Activated CD4-positive, alpha-beta memory T cell treated with anti-CD3 and anti-CD28 coated beads, Interleukin-2, amount 10 ng/mL, durations not matched to agents 7 days and 5 days (primary cell): Measurements from ENCODE around the gene LIPF. TPM values are rescaled to one million over a fixed set of nuclear protein-coding genes. Genes with fewer than 3 reads are reported as not detected.
"Not testable (repeated sequence)": the region's sequence is repeated elsewhere in the genome, so short reads cannot be mapped to it uniquely, and the experiment has no call there.

Experiments
- CTCF ChIA-PET: fragments of 350-600 bp; sonication (Branson Sonifier 250); formaldehyde crosslinking; loops from one replicate; lab custom pipeline; 2021; ENCODE audit warnings: antibody characterized with exemption, inconsistent platforms; lab: Charles Lee
- POLR2A ChIA-PET: fragments of 350-600 bp; sonication (Branson Sonifier 250); formaldehyde crosslinking; loops from one replicate; lab custom pipeline; 2021; ENCODE audit warnings: antibody characterized with exemption; lab: Charles Lee
- DNase-seq: peaks from one replicate; pipeline ENCODE4 v3.0.0-alpha.2; 2020
- H3K27ac Mint-ChIP-seq: one replicate; pipeline ENCODE4 v1.8.0; 2021; ENCODE audit warnings: mild to moderate bottlenecking, mixed read lengths
- H3K27me3 Mint-ChIP-seq: one replicate; pipeline ENCODE4 v1.8.0; 2021; ENCODE audit warnings: mixed read lengths
- H3K36me3 Mint-ChIP-seq: one replicate; pipeline ENCODE4 v1.8.0; 2021; ENCODE audit warnings: low read depth, mixed read lengths
- H3K4me1 Mint-ChIP-seq: one replicate; pipeline ENCODE4 v1.8.0; 2021; ENCODE audit warnings: mixed read lengths
- H3K4me3 Mint-ChIP-seq: one replicate; pipeline ENCODE4 v1.8.0; 2021; ENCODE audit warnings: mild to moderate bottlenecking, mixed read lengths
- H3K9me3 Mint-ChIP-seq: one replicate; pipeline ENCODE4 v1.8.0; 2021; ENCODE audit warnings: mixed read lengths
- total RNA-seq, 2 experiments: library from RNA; stranded (reverse); gene quantifications; one replicate each; pipeline ENCODE4 v1.2.3, GENCODE V29; 2021

Gene LIPF
- total RNA-seq, 2 experiments from 2014 or later = not detected

DNA sequence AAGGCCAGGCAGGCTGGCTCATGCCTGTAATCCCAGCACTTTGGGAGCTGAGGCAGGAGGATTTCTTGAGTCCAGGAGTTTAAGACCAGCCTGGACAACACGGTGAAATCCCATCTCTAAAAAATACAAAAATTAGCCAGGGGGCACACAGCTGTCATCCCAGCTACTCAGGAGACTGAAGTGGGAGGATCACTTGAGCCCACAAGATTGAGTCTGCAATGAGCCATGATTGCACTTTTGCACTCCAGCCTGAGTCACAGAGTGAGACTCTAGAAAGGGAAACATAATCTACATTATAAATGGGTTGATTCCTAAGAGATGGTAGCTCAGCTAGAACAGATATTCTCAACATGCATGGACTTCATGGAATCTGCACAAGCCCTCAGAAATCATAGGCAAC lies 6.3 kb upstream of the LIPF start:
- H3K4me1 Mint-ChIP-seq = no peaks in the 10 kb centered on the region
- ChIA-PET POLR2A (no interaction called here), CTCF (no interaction called here)
- H3K9me3 Mint-ChIP-seq = no peaks in the 10 kb centered on the region
- H3K27ac Mint-ChIP-seq = no peak overlapping the region
- no peak for DNase-seq
- no peaks in the 10 kb centered on the region for H3K36me3 Mint-ChIP-seq
- H3K4me3 Mint-ChIP-seq = no peak overlapping the region
- H3K27me3 Mint-ChIP-seq = peaks cover 13% of the 10 kb centered on the region

DNA sequence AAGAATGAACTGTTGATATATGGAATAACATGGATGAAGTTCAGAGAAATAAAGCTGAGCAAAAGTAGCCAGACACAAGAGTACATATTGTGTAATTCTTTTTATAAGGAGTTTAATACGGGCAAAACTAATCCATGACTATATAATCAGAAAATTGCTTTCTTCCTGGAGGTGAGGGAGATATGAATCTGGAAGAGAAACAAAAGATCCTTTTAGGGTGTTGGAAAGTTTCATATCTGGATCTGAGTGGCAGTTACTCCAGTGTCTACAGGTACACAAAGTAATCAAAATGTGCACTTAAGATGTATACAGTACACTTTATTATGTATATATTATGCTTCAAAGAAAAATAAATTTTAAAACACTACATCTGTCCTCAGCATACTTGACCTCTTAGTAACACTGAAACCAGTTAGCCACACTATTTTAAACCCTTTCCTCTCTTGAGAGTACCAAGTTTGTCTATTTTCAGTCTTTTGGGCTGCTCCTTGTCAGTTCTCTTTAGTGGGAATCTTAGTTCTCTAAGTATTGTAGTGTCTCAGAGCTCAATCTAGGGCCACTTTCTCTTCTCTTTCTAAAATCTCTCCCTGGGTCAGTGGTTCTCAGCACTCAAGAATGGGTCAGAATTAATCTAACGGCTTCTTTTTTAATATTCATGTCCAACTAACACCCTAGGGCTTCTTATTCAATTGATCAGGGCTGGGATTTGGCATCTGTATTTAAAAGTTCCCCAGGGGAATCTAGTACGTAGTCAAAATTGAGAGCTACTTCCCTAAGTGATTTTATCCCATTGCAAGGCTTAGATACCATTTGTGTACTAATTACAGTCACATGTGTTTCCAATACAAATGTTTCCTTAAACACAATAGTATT lies 4.3 kb upstream of the LIPF start:
- CTCF ChIA-PET = no interaction called here
- no peaks in the 10 kb centered on the region for H3K4me1 Mint-ChIP-seq
- H3K27me3 Mint-ChIP-seq = peaks cover 14% of the 10 kb centered on the region
- H3K36me3 Mint-ChIP-seq = no peaks in the 10 kb centered on the region
- no peak overlapping the region for H3K27ac Mint-ChIP-seq
- POLR2A ChIA-PET = no interaction called here
- DNase-seq = no peak
- no peak overlapping the region for H3K4me3 Mint-ChIP-seq
- H3K9me3 Mint-ChIP-seq = peaks cover 3% of the 10 kb centered on the region

DNA sequence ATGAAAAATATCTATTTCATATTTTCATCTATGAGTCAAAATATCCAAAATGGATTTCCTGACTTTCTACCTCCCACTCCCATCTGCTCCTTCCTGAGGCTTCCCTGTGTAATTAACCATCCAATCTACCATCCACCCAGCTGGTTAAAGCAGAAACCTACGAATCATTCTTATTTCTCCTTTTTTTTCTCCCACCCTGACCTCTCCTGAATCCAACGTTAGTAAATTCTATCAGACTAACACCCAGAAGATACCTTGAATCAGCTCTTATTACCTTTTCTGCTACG lies 3.7 kb upstream of the LIPF start:
- CTCF ChIA-PET = no interaction called here
- no peaks in the 10 kb centered on the region for H3K36me3 Mint-ChIP-seq
- DNase-seq = no peak
- H3K9me3 Mint-ChIP-seq = peaks cover 3% of the 10 kb centered on the region
- POLR2A ChIA-PET = no interaction called here
- H3K4me3 Mint-ChIP-seq = no peak overlapping the region
- H3K27me3 Mint-ChIP-seq = peaks cover 11% of the 10 kb centered on the region
- no peaks in the 10 kb centered on the region for H3K4me1 Mint-ChIP-seq
- H3K27ac Mint-ChIP-seq = no peak overlapping the region

DNA sequence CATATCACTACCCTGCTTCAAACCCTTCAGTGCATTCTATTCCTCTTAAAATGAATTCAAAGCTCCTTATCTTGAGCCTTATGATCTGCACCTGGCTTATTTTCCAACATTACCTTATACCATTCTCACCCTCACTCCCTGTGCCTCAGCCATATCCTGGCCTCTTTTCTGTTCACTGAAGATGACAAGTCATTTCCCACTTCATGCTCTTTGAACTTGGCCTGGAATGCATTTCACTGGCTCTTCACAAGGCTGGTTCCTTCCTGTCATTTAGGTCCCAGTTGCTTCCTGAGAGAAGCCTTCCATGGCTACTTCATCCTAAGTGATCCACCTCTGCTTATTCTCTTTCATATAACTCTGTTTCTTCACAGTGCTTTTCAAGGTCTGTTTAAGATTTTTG lies 3.2 kb upstream of the LIPF start:
- no peak for DNase-seq
- peaks cover 11% of the 10 kb centered on the region for H3K27me3 Mint-ChIP-seq
- H3K4me3 Mint-ChIP-seq = no peak overlapping the region
- H3K4me1 Mint-ChIP-seq = no peaks in the 10 kb centered on the region
- H3K36me3 Mint-ChIP-seq = no peaks in the 10 kb centered on the region
- ChIA-PET CTCF (no interaction called here), POLR2A (no interaction called here)
- H3K27ac Mint-ChIP-seq = no peak overlapping the region
- H3K9me3 Mint-ChIP-seq = peaks cover 3% of the 10 kb centered on the region

DNA sequence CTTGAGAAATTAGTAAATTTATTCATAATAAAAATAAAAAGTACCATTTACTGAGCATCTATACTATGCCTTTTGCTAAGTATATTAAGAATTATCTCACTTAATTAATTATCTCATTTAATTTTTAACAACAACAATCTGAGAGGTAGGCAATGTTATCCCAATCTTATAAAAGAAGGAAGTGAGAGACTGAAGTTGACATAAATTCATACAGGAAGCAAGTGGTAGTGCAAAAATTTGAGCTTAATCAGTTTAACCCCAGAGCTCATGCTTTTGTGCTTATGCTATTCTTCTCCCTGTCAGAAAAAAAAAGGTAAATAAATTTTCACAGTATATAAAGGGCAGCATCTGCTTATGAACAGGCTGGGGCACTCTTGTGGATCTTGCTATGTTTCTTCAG lies 2.7 kb upstream of the LIPF start:
- Mint-ChIP-seq H3K9me3 (peaks cover 3% of the 10 kb centered on the region), H3K36me3 (no peaks in the 10 kb centered on the region), H3K4me1 (no peaks in the 10 kb centered on the region), H3K27me3 (peaks cover 11% of the 10 kb centered on the region), H3K4me3 (no peak overlapping the region), H3K27ac (no peak overlapping the region)
- CTCF ChIA-PET = interaction anchor here (0.6 kb wide), 1 partner anchor 1914 kb away, joined by 3 read pairs; no protein-coding TSS in a partner anchor
- POLR2A ChIA-PET = no interaction called here
- no peak for DNase-seq

DNA sequence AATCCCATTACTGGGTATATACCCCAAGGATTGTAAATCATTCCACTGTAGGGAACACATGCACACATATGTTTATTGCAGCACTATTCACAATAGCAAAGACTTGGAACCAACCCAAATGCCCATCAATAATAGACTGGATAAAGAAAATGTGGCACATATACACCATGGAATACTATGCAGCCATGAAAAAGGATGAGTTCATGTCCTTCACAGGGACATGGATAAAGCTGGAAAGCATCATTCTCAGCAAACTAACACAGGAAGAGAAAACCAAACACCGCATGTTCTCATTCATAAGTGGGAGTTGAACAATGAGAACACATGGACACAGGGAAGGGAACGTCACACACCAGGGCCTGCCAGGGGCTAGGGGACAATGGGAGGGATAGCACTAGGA lies 1.1 kb upstream of the LIPF start:
- POLR2A ChIA-PET, H3K9me3 Mint-ChIP-seq, H3K4me1 Mint-ChIP-seq, CTCF ChIA-PET, DNase-seq, H3K27ac Mint-ChIP-seq, H3K4me3 Mint-ChIP-seq, H3K36me3 Mint-ChIP-seq: not testable (repeated sequence)
- peaks cover 12% of the 10 kb centered on the region for H3K27me3 Mint-ChIP-seq

DNA sequence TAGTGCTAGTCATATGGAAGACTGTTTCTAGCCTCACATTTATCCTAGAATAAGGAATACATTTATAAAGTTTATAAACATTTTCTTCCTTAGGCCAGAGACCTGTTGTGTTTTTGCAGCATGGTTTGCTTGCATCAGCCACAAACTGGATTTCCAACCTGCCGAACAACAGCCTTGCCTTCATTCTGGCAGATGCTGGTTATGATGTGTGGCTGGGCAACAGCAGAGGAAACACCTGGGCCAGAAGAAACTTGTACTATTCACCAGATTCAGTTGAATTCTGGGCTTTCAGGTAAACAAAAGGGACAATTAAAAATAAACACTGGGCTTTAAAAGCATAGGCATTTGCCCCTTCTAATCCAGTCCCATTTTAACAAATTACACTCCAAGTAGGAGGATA lies 4.2 kb downstream of the LIPF start:
- POLR2A ChIA-PET = no interaction called here
- CTCF ChIA-PET = no interaction called here
- H3K27me3 Mint-ChIP-seq = peaks cover 7% of the 10 kb centered on the region
- H3K4me3 Mint-ChIP-seq = no peak overlapping the region
- H3K9me3 Mint-ChIP-seq = no peaks in the 10 kb centered on the region
- H3K36me3 Mint-ChIP-seq = no peaks in the 10 kb centered on the region
- no peak overlapping the region for H3K27ac Mint-ChIP-seq
- DNase-seq = no peak
- peaks cover 10% of the 10 kb centered on the region for H3K4me1 Mint-ChIP-seq

DNA sequence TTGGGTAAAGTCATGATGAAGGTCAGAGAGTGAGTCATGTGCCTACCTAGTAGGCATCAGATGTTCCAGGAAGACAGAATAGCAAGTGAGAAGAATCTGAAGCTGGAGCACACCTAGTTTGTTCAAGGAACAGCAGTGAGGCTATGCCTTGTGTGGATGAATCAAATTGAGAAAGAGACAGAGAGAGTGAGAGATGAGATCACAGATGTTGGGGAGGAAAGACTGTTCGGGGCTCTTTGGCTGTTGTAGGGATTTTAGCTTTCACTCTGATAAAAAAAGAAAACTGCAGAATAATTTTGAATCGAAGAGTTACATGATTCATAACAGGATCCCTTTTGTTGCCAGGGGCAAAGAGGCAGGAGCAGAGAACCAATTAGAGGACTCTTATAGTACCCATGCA lies 6.3 kb downstream of the LIPF start:
- H3K27me3 Mint-ChIP-seq = peaks cover 11% of the 10 kb centered on the region
- no peak overlapping the region for H3K27ac Mint-ChIP-seq
- DNase-seq = no peak
- no peaks in the 10 kb centered on the region for H3K36me3 Mint-ChIP-seq
- no peak overlapping the region for H3K4me3 Mint-ChIP-seq
- H3K4me1 Mint-ChIP-seq = peaks cover 10% of the 10 kb centered on the region
- no peaks in the 10 kb centered on the region for H3K9me3 Mint-ChIP-seq
- CTCF ChIA-PET = no interaction called here
- POLR2A ChIA-PET = no interaction called here

DNA sequence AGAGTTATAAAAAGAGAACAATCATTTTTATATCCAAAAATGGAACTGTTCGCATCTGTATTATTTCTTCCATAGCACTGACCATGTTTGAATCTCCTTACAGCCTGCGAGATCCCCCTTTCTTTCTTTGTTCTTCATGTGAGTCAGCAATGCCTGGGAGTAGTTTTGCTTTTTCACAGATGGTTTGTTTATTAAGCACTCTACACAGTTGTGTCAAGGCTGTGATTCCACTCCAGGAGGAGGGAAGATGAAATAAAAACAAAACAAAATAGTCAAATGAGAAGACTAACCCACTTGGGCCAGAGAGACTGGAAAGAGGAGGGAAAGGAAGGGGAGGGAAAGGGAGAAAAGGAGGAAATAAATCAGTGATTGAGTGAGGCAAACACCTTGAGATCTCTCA lies 7.8 kb downstream of the LIPF start:
- Mint-ChIP-seq H3K27ac (no peak overlapping the region), H3K4me3 (no peak overlapping the region), H3K36me3 (no peaks in the 10 kb centered on the region), H3K9me3 (no peaks in the 10 kb centered on the region), H3K27me3 (peaks cover 11% of the 10 kb centered on the region), H3K4me1 (peaks cover 10% of the 10 kb centered on the region)
- ChIA-PET CTCF (no interaction called here), POLR2A (no interaction called here)
- DNase-seq = no peak

DNA sequence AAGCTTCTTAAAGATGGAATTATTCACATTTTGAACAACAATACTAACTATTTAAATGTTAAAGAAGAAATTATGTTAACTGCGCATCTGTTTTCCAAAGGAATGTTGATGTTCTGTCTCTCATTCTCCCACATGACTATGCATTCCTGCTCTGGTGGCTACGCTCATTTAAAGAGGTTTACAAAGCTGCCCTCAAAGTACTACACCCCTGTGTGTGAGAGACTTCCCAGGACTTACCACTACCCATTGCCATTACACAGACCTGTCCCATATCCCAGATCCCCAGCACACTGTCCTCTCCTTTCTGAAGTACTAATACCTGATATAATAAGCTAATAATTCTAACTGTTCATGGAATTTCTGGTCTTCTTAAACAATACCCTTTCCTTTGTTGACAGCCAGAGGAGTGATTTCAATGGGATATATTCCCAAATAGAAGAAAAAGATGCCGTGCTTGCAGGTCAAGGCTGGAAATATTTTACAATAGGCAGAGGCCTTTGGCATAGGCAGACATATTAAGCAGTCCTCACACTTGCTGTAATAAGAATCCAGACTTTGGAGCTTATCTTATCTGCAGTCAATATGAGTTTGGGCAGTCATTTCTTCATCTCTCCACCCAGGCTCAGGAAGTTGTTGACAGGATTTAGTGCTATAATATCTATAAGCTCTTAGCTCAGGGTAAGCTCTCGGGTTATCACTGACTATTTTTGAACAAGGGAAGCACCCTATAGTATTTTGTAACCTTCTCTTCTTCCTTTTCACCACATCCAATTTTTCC lies 12.2 kb downstream of the LIPF start:
- ChIA-PET CTCF (interaction anchor here (0.6 kb wide), 1 partner anchor 168 kb away, joined by 3 read pairs; no protein-coding TSS in a partner anchor), POLR2A (no interaction called here)
- no peak for DNase-seq
- Mint-ChIP-seq H3K4me3 (no peak overlapping the region), H3K27me3 (peaks cover 7% of the 10 kb centered on the region), H3K9me3 (no peaks in the 10 kb centered on the region), H3K4me1 (peaks cover 3% of the 10 kb centered on the region), H3K27ac (no peak overlapping the region), H3K36me3 (no peaks in the 10 kb centered on the region)

DNA sequence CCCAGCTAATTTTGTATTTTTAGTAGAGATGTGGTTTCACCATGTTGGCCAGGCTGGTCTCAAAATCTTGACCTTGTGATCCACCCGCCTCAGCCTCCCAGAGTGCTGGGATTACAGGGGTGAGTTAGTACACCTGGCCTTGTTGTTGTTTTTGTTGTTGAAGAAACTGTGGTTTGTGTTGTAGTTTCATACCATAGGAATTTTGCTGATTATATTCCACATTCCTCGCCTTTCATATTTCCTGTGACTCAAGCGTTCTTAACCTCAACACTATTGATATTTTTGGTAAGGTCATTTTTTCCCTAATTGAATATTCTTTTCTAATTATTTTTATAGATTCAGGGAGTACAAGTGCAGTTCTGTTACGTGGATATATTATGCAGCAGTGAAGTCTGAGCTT lies 16.7 kb downstream of the LIPF start:
- no peaks in the 10 kb centered on the region for H3K9me3 Mint-ChIP-seq
- CTCF ChIA-PET = no interaction called here
- no peaks in the 10 kb centered on the region for H3K4me1 Mint-ChIP-seq
- no peak overlapping the region for H3K4me3 Mint-ChIP-seq
- peaks cover 6% of the 10 kb centered on the region for H3K27me3 Mint-ChIP-seq
- no peak overlapping the region for H3K27ac Mint-ChIP-seq
- POLR2A ChIA-PET = no interaction called here
- no peaks in the 10 kb centered on the region for H3K36me3 Mint-ChIP-seq
- no peak for DNase-seq

DNA sequence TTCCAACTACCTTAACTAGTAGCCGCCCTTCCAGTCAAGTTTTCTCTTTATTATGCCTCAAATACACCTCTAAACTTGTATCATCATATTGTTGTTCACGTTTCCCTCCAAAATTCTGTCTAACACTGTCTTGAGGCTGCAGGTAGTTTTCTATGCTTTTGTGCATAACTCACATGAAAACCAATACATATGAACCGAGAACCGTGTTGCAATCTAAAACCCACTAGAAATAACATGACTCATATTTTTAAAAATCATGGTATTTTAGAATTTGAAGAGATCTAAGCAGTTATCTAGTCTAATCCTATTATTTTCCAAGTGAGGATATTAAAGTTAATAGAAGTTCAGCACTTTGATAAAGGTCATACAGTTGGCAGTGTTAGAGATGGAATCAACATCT lies 18.2 kb downstream of the LIPF start:
- Mint-ChIP-seq H3K27ac (no peak overlapping the region), H3K9me3 (no peaks in the 10 kb centered on the region), H3K4me3 (no peak overlapping the region), H3K4me1 (no peaks in the 10 kb centered on the region), H3K36me3 (no peaks in the 10 kb centered on the region), H3K27me3 (peaks cover 7% of the 10 kb centered on the region)
- ChIA-PET CTCF (interaction anchor here (1.5 kb wide), 1 partner anchor 99 kb away, joined by 4 read pairs; the partner anchor contains the start of gene RNLS), POLR2A (no interaction called here)
- no peak for DNase-seq

DNA sequence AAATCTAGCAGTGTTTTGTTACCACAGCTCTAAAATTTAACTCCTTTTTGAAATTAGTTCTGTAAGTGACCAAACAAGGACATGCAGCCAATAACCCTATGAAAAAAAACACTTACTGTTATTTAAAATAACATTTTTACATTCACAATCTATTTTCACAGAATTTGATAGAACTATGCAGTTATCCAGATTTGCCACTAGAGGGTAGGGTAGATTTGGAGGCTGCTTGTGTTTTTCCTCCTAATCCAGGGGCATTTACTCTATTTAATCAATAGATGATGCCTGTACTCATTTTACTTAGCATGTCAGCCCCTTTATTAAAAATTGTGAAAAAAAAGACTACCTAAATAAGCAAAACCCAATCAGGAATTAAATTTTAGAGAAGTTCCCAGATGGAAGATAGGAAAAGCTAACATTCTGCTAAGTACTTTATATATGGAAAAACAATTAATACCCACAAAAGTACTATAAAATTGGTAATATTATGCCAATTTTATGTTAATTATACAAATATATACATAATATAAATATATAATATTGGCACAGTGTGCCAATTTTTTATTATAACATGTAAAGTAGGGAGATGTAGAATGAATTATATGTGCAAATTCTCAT lies 23.7 kb downstream of the LIPF start:
- Mint-ChIP-seq H3K36me3 (no peaks in the 10 kb centered on the region), H3K4me3 (no peak overlapping the region), H3K9me3 (no peaks in the 10 kb centered on the region), H3K27me3 (peaks cover 9% of the 10 kb centered on the region), H3K27ac (no peak overlapping the region), H3K4me1 (no peaks in the 10 kb centered on the region)
- ChIA-PET CTCF (interaction anchor here (0.8 to 1.4 kb wide), 5 partner anchors 25 to 247 kb away, joined by 3 read pairs; no protein-coding TSS in a partner anchor), POLR2A (no interaction called here)
- no peak for DNase-seq
